HG02571 (cell line): ENCODE measurements around the gene DPH2.

Experiments used
- ATAC-seq: cut with Tn5 transposase; IDR thresholded peaks from one replicate; pipeline ENCODE4 v1.9.1; 2021; ENCODE audit warnings: mild to moderate bottlenecking, moderate library complexity; ENCODE audit not compliant: unreplicated experiment

Gene DPH2

GRCh38 chr1:43963890-43964289 is 5.9 kb upstream of the DPH2 start:
- no peak for ATAC-seq

DNA sequence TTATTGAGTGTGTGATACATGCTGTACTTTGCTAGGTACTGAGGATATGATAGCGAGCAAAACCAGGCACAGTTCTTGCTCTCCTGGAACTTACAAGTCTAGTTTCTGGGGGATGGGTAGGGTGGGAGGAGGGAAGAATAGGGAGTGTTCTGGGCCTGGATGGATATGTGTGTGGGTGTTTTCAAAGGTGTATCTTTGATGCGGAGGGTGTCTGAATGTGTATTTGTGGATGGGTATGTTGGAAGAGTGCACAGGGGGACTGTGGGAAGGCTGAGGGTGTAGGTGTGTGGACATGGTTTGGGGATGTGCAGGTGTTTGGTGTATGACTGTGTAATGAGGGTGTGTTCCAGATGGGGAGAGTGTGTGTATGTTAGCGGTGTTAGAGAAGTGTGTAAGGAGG is 4.5 kb upstream of the DPH2 start:
- ATAC-seq: no peak

GRCh38 chr1:43968348-43968948 is 1.4 kb upstream of the DPH2 start:
- no peak for ATAC-seq

DNA sequence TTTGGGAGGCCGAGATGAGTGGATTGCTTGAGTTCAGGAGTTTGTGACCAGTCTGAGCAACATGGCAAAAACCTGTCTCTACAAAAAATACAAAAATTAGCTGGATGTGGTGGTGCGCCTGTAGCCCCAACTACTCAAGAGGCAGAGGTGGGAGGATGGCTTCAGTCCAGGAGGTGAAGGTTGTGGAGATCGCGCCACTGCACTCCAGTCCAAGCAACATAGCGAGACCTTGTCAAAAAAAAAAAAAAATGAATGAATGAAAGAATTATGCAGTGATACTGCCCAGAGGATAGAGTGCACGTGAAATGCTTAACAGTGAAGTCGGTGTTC is 429 bp upstream of the DPH2 start:
- ATAC-seq: no peak

GRCh38 chr1:43970502-43970901 is 692 bp downstream of the DPH2 start:
- no peak for ATAC-seq

DNA sequence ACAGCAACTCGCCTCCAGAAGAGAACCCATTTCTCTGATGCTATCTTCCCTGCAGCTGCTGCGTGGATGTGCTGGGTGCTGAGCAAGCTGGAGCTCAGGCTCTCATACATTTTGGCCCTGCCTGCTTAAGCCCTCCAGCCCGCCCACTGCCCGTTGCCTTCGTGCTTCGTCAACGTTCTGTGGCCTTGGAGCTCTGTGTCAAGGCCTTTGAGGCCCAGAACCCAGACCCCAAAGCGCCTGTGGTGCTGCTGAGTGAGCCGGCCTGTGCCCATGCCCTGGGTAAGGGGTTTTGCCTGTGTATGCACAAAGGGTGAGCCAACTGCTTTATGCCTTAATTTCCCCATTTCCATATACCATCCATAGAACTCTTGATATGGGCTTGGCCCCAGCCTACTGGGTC is 1.1 kb downstream of the DPH2 start:
- ATAC-seq: no peak

- ATAC-seq: no peak
Measured at GRCh38 chr1:43971336-43971980, 1.6 kb downstream of the DPH2 start.

DNA sequence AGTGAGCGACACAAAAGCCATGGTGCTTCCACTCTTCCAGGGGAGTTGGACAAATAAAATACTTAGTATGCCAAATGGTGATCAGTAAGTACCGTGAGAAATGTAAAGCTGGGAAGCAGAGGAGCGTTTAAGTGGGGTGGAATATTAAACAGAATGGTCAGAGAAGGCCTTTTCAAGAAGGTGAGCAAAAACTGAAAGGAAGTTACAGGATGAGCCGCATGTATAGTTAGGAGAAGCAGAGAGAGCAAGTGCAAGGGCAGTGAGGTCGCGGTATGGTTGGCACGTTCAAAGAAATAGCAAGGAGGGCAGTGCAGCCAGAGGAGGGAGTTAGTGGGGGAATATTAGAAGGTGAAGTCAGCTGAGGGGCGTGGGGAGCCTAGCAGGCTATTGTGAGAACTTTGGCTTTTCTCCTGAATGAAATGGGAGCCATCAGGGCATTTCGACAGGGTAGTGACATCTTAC is 4.2 kb downstream of the DPH2 start:
- ATAC-seq: no peak

DNA sequence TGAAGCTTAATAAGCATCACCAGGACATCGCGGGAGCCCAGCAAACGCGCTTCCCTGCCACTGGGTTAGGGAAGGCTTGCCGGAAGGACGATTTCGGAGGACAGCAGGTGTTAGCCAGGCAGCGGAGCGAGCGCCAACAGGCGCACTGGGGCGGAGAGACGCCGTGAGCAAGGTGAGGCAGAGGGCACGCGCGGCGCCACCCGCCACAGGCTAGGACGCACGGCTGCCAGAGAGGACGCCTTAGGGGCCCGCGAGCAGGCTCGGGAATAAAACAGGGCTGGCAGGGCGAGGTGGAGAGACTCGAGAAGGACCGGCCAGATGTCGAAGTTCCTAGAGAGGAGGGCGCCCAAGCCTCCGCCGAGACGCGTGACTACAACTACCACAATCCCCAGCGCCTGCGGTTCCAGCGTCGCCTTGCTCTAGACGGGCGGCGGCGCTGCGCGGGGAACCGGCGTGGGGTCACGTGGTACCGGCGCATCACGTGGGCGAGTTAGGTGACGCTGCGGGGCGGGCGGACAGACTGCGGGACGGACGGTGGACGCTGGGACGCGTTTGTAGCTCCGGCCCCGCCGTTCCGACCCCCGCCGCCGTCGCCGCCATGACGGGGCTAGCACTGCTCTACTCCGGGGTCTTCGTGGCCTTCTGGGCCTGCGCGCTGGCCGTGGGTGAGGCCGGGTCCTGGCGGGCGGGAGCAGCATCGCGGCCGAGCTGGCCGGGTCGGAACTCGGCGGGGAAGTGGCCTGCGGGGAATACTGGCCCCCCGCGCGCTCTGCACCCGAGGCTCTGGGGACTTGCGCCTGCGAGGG is 4.8 kb downstream of the DPH2 start, which contains the start of gene ATP6V0B:
TSS of gene ATP6V0B (plus strand) at position 518 of the 806 bp plus-strand sequence. CDS start at position 599, 81 bp downstream.
- ATAC-seq: peak; percentile 61

- ATAC-seq: no peak
Measured at GRCh38 chr1:43975249-43975961, 5.6 kb downstream of the DPH2 start.

DNA sequence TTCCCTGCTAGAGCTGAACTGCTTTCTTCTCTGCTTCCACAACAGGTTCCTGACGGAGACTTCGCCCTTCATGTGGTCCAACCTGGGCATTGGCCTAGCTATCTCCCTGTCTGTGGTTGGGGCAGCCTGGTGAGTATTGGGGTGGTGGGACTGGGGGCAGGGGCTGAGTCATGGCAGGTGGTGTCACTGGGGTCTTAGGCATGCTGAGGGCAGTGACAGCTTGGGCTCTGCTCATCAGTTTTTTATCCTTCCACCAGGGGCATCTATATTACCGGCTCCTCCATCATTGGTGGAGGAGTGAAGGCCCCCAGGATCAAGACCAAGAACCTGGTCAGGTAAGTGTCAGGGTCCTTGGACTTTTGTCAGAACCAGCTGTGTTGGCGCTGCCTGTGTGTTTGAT is 6.2 kb downstream of the DPH2 start:
- ATAC-seq: no peak

DNA sequence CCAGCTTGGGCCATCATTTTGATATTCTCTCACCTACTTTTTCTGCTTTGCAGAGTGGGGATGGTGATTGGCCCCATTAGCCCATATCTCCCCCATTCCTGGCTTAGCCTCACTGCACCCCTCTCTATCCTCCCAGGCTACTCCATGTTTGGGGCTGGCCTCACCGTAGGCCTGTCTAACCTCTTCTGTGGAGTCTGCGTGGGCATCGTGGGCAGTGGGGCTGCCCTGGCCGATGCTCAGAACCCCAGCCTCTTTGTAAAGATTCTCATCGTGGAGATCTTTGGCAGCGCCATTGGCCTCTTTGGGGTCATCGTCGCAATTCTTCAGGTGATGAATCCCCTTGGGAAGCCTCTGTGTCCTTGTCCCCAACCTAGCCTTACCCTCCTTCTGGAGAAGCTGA is 7.1 kb downstream of the DPH2 start:
- ATAC-seq: no peak

DNA sequence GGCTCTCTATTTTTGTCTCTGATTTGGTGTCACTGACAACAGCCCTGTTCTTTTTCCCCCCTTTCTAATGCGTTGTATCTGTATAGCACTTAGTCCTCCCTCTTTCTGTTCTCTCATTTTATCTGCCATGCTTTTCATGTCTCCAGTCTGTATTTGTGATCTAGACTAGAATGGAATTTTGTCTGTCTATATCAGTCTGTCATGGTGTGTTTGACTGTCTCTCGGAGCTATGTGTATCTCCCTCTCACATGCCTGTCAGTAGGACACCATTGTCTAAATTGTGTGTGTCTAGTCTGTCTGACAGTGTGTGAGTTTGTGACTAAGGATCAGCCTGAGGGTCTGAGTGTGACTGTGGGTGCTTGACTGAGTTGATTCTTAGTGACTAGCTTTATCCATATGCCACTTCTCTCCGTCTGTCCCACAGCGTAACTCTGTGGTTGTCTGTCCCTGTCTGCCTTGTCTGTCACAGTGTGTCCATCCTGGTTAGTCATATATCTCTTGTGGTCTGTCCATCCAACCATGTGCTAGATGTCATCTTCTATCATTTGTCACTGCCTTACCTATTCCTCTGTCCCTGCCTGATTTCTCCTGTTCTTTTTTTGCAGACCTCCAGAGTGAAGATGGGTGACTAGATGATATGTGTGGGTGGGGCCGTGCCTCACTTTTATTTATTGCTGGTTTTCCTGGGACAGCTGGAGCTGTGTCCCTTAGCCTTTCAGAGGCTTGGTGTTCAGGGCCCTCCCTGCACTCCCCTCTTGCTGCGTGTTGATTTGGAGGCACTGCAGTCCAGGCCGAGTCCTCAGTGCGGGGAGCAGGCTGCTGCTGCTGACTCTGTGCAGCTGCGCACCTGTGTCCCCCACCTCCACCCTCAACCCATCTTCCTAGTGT is 7.8 kb downstream of the DPH2 start:
- no peak for ATAC-seq

GRCh38 chr1:43978264-43978550 is 8.4 kb downstream of the DPH2 start:
- no peak for ATAC-seq

DNA sequence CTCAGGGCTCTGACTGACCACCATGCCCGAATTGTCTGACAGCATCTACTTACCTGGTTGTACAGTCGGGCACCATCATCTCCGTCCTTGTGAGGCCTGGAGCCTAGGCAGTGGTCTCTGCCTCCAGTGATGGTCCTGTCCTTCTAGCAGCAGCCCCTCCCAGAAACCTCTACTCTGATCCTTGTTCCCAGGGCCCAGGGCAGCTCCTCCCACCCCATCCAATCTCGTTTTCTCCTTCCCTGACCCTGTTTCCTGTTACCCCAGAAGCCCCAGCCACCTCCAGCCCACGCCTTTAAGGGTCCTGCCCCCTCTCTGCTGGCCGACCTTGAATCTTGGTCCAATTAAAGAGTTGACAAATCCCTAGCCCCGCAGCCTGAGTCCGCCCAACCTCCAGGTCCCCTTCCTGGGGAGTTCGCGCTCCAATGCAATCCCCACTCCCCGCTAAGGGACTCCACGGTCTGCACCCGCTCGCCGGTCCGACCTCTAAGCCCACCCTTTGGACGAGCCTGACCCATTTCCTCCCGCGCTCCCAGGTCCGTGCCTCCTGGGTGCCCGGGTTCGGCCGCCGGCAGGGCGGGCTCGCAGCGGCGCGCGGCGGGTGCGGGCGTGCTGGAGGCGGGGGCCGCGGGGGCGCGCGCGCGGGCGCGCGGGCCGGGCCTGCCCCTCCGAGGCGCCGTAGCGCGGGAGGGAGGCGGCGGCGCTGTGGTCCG is 8.9 kb downstream of the DPH2 start, which contains the start of gene B4GALT2:
TSS of gene B4GALT2 (plus strand) at position 660 of the 710 bp plus-strand sequence. CDS start 1,951 bp downstream, outside the sequence.
- no peak for ATAC-seq

GRCh38 chr1:43979261-43979527 is 9.4 kb downstream of the DPH2 start:
- ATAC-seq: no peak

GRCh38 chr1:43979528-43980254 is 9.9 kb downstream of the DPH2 start:
- no peak for ATAC-seq

- no peak for ATAC-seq
Measured at GRCh38 chr1:43980255-43981134, 10.7 kb downstream of the DPH2 start.

DNA sequence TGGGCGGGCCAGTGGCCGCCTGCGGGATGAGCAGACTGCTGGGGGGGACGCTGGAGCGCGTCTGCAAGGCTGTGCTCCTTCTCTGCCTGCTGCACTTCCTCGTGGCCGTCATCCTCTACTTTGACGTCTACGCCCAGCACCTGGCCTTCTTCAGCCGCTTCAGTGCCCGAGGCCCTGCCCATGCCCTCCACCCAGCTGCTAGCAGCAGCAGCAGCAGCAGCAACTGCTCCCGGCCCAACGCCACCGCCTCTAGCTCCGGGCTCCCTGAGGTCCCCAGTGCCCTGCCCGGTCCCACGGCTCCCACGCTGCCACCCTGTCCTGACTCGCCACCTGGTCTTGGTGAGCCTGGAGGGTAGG is 11.3 kb downstream of the DPH2 start:
- no peak for ATAC-seq
